GM21526 (cell line): ENCODE data around the gene CNOT2.

ENCODE experiments used
- ATAC-seq: cut with Tn5 transposase; IDR thresholded peaks from one replicate; pipeline ENCODE4 v1.9.1; 2021; ENCODE audit warnings: moderate library complexity; ENCODE audit not compliant: unreplicated experiment, low FRiP score

CNOT2 gene

DNA sequence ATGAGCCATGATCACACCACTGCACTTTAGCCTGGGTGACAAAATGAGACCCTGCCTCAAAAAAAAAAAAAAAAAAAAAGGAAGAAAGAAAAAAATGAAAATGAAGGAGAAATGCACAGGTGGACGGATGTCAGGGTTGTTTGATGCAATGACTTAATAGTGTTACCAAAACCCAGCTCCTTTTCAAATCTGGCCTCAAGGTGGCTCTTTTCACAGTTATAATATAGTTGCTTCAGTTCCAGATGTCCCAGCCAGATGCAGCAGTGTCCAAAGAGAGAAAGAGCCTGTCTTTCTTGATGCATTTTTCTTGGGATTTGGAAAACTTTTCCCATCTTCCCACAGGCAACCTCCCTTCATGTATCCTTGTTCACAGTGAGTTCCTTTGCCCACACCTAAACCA lies 159.4 kb downstream of the CNOT2 start:
- ATAC-seq: no peak

DNA sequence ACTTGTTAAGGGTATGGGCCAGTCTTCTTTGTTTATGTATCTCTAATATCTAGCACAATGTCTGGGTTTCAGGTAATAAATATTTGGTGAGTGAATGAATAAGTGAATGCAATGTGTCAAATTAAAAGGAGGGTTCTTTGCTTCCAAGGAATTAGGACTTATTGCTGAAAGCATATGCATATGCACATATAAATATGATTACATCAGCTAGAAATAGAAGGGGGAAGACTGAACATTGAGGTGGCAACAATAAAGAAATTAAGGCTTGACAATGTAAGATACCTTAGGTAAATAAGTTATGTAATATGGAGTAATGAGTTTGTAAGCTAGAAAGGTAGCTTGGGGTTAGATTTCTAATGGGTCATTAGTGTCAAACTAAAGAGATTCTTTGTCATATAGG lies 160.6 kb downstream of the CNOT2 start:
- ATAC-seq: no peak
